Measurements from ENCODE around the gene HAO2. TPM values are rescaled to one million over a fixed set of nuclear protein-coding genes. Genes with fewer than 3 reads are reported as not detected.

HAO2 gene
- total RNA-seq, 1 experiment from 2014 or later, result 0.13 TPM

DNA sequence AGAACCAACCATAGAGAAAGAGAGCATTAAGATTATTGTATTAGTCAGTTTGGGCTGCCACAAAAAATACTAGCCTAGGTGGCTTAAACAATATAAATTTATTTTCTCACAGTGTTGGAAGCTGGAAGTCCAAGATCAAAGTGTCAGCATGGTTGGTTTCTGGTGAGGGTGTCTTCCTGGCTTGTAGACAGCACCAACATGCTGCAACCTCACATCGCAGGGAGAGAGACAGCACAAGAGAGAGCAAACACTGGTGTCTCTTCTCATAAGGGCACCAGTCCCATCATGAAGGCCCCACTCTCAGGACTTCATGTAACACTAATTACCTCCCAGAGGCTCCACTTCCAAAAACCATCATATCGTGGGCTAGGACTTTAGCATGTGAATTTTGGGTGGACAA lies 30.6 kb upstream of the HAO2 start:
- Histone ChIP-seq H3K4me2 (ENCODE audit: insufficient read depth, insufficient read length, low read length) (no peak overlapping the region), H3K79me2 (ENCODE audit: insufficient read depth, low read length) (no peaks in the 10 kb centered on the region), H3K4me1 (ENCODE audit: insufficient read depth, low read length) (peaks cover 20% of the 10 kb centered on the region), H3K23me2 (ENCODE audit: insufficient read length, low read depth, low read length, poor library complexity, severe bottlenecking) (no peaks in the 10 kb centered on the region), H2BK12ac (ENCODE audit: insufficient read length, low read depth, low read length) (no peak overlapping the region), H3K9me3 (ENCODE audit: control insufficient read depth, low read depth, low read length) (no peaks in the 10 kb centered on the region), H3K79me1 (ENCODE audit: insufficient read depth, low read depth, low read length, poor library complexity, severe bottlenecking) (no peaks in the 10 kb centered on the region), H3K14ac (ENCODE audit: insufficient read depth, low read length) (no peak overlapping the region), H4K91ac (ENCODE audit: insufficient read length, low read depth, low read length) (no peak overlapping the region), H3K4ac (ENCODE audit: low read depth, low read length) (no peak overlapping the region), H3K27me3 (ENCODE audit: insufficient read depth, low read length) (no peaks in the 10 kb centered on the region), H3K23ac (ENCODE audit: insufficient read length, low read depth, low read length) (no peak overlapping the region), H2BK120ac (ENCODE audit: low read depth, low read length, poor library complexity, severe bottlenecking) (no peak overlapping the region), H2BK15ac (ENCODE audit: low read depth, low read length) (no peak overlapping the region), H4K8ac (replicated peaks; ENCODE audit: insufficient read length, low read depth, low read length) (no peak overlapping the region), H2BK5ac (ENCODE audit: insufficient read length, low read length) (no peak overlapping the region), H2AFZ (ENCODE audit: low read length) (no peak overlapping the region), H3T11ph (ENCODE audit: low read length) (no peak overlapping the region), H4K20me1 (ENCODE audit: control insufficient read depth, insufficient read depth, insufficient read length) (no peaks in the 10 kb centered on the region), H4K5ac (ENCODE audit: insufficient read length, low read depth, low read length) (no peak overlapping the region), H3K27ac (ENCODE audit: insufficient read length, low read depth, low read length) (no peak overlapping the region), H2AK5ac (ENCODE audit: insufficient read length, low read length) (no peak overlapping the region), H3K56ac (ENCODE audit: insufficient read length, low read depth, low read length) (no peak overlapping the region), H3K18ac (ENCODE audit: insufficient read length, low read depth, low read length) (no peak overlapping the region), H3K9ac (ENCODE audit: extremely low read depth, insufficient read length, low read length) (no peak overlapping the region), H2BK20ac (ENCODE audit: low read depth, low read length, poor library complexity, severe bottlenecking) (no peak overlapping the region)
- Mint-ChIP-seq H3K36me3 (ENCODE audit: insufficient read depth in 1 of 3, low read depth in 3 of 3) (peaks cover 7 to 9% (median 8%) of the 10 kb centered on the region in 3 experiments), H3K27ac (no peak overlapping the region), H3K4me1 (peaks cover 53 to 65% of the 10 kb centered on the region in 2 experiments), H3K9me3 (peaks cover 5 to 8% of the 10 kb centered on the region in 2 experiments; a peak in 4 of 5 replicates), H3K4me3 (no peak overlapping the region), H3K27me3 (ENCODE audit: low read depth) (peaks cover 17% of the 10 kb centered on the region)
- no peak for DNase-seq
- TF ChIP-seq, protein P1, sequence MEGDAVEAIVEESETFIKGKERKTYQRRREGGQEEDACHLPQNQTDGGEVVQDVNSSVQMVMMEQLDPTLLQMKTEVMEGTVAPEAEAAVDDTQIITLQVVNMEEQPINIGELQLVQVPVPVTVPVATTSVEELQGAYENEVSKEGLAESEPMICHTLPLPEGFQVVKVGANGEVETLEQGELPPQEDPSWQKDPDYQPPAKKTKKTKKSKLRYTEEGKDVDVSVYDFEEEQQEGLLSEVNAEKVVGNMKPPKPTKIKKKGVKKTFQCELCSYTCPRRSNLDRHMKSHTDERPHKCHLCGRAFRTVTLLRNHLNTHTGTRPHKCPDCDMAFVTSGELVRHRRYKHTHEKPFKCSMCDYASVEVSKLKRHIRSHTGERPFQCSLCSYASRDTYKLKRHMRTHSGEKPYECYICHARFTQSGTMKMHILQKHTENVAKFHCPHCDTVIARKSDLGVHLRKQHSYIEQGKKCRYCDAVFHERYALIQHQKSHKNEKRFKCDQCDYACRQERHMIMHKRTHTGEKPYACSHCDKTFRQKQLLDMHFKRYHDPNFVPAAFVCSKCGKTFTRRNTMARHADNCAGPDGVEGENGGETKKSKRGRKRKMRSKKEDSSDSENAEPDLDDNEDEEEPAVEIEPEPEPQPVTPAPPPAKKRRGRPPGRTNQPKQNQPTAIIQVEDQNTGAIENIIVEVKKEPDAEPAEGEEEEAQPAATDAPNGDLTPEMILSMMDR (conservative IDR thresholded peaks at IDR 0.05), result no peak
- no CpG with 5 or more reads among the region's 2 CpGs for WGBS (ENCODE audit: extremely low coverage, insufficient read length, low lambda C conversion rate)
